GM18519 (cell line): ENCODE data around the gene PPRC1.

Experiments used
- ATAC-seq: cut with Tn5 transposase; IDR thresholded peaks from one replicate; pipeline ENCODE4 v1.9.1; 2021; ENCODE audit warnings: mild to moderate bottlenecking, moderate library complexity; ENCODE audit not compliant: unreplicated experiment, low FRiP score

The PPRC1 gene

GRCh38 chr10:102132563-102133372, at the start of gene PPRC1:
Gene PPRC1 (plus strand): TSS chr10:102133040. CDS start chr10:102133069, 29 bp downstream.
- ATAC-seq: peak; percentile 86

- no peak for ATAC-seq
Measured at GRCh38 chr10:102083541-102083940, 49.3 kb upstream of the PPRC1 start.

- ATAC-seq: no peak
Measured at GRCh38 chr10:102085336-102085735, 47.5 kb upstream of the PPRC1 start.

GRCh38 chr10:102086196-102086595, 46.6 kb upstream of the PPRC1 start:
- ATAC-seq: no peak

GRCh38 chr10:102090772-102091171, 42.1 kb upstream of the PPRC1 start:
- ATAC-seq: no peak

GRCh38 chr10:102096449-102096848, 36.4 kb upstream of the PPRC1 start:
- ATAC-seq: no peak

GRCh38 chr10:102101152-102101551, 31.7 kb upstream of the PPRC1 start:
- no peak for ATAC-seq

GRCh38 chr10:102102421-102102820, 30.4 kb upstream of the PPRC1 start:
- no peak for ATAC-seq

- ATAC-seq: no peak
Measured at GRCh38 chr10:102106998-102107397, 25.8 kb upstream of the PPRC1 start.

GRCh38 chr10:102109166-102110116, 23.4 kb upstream of the PPRC1 start:
- no peak for ATAC-seq

- ATAC-seq: no peak
Measured at GRCh38 chr10:102111276-102111675, 21.6 kb upstream of the PPRC1 start.

GRCh38 chr10:102112210-102112817, 20.5 kb upstream of the PPRC1 start:
- ATAC-seq: no peak

GRCh38 chr10:102113261-102113955, 19.4 kb upstream of the PPRC1 start:
- ATAC-seq: no peak

GRCh38 chr10:102113956-102114857, 18.6 kb upstream of the PPRC1 start:
- ATAC-seq: no peak

GRCh38 chr10:102114861-102115618, 17.8 kb upstream of the PPRC1 start:
- no peak for ATAC-seq

GRCh38 chr10:102115775-102116174, 17.1 kb upstream of the PPRC1 start:
- no peak for ATAC-seq

- ATAC-seq: no peak
Measured at GRCh38 chr10:102116656-102117055, 16.2 kb upstream of the PPRC1 start.

- ATAC-seq: no peak
Measured at GRCh38 chr10:102117391-102118159, 15.3 kb upstream of the PPRC1 start.
